IMR-90 (cell line): ENCODE data around the gene KIF1B. TPM values are rescaled to one million over a fixed set of nuclear protein-coding genes. Genes with fewer than 3 reads are reported as not detected.

Source experiments
- ATAC-seq: fragments of 200-7000 bp; cut with Tn5 transposase; 2 replicates; pipeline ENCODE4 v1.9.1; 2020; ENCODE audit warnings: low read depth, mild to moderate bottlenecking, moderate library complexity
- BruUV-seq: library from RNA; stranded (reverse); fragments of 400-500 nt; replicated peaks from 2 replicates; lab custom pipeline; 2021; lab: Mats Ljungman, UMichigan
- CTCF ChIA-PET: fragments of 300-600 bp; formaldehyde crosslinking; extraction: SDS; loops from one replicate; lab custom pipeline; 2021; ENCODE audit warnings: antibody characterized with exemption; lab: Yijun Ruan, JAX
- POLR2A ChIA-PET: fragments of 300-600 bp; sonication (Branson Sonifier 250); formaldehyde crosslinking; loops from one replicate; lab custom pipeline; 2022; ENCODE audit warnings: antibody characterized with exemption; ENCODE audit not compliant: unreplicated experiment; lab: Charles Lee
- DNase-seq: peaks from one replicate; pipeline ENCODE4 v3.0.0; 2013
- H2AFZ ChIP-seq: replicated peaks from 2 replicates; pipeline ENCODE3; 2013; ENCODE audit warnings: low read length, mild to moderate bottlenecking; ENCODE audit not compliant: poor library complexity
- H2AK5ac ChIP-seq: 2 replicates; pipeline ENCODE4 v1.6.1; 2013; ENCODE audit warnings: low read depth, low read length, inconsistent platforms
- H2AK9ac ChIP-seq: replicated peaks from 2 replicates; pipeline ENCODE3; 2013; ENCODE audit warnings: mild to moderate bottlenecking, low read depth, low read length, moderate library complexity; ENCODE audit not compliant: poor library complexity
- H2BK120ac ChIP-seq: 2 replicates; pipeline ENCODE4 v1.6.1; 2013; ENCODE audit warnings: low read depth, low read length, inconsistent platforms
- H2BK15ac ChIP-seq: 3 replicates; pipeline ENCODE4 v1.6.1; 2013; ENCODE audit warnings: low read depth, low read length, inconsistent platforms
- H2BK20ac ChIP-seq: 2 replicates; pipeline ENCODE4 v1.6.1; 2013; ENCODE audit warnings: low read depth, mild to moderate bottlenecking, inconsistent platforms, low read length, moderate library complexity
- H2BK5ac ChIP-seq: 2 replicates; pipeline ENCODE4 v1.6.1; 2013; ENCODE audit warnings: mild to moderate bottlenecking, low read depth, low read length, inconsistent platforms; ENCODE audit not compliant: poor library complexity, severe bottlenecking
- H3K14ac ChIP-seq: replicated peaks from 2 replicates; pipeline ENCODE4 v1.6.1; 2013; ENCODE audit warnings: low read depth, low read length, inconsistent platforms
- H3K18ac ChIP-seq: 2 replicates; pipeline ENCODE4 v1.6.1; 2013; ENCODE audit warnings: low read depth, low read length, control low read depth
- H3K23ac ChIP-seq: 2 replicates; pipeline ENCODE4 v1.6.1; 2013; ENCODE audit warnings: low read depth, low read length, inconsistent platforms
- H3K27ac ChIP-seq: 2 replicates; pipeline ENCODE4 v1.5.1; 2013; ENCODE audit warnings: mild to moderate bottlenecking, control low read depth, low read length; ENCODE audit not compliant: insufficient read depth
- H3K27me3 ChIP-seq: 2 replicates; pipeline ENCODE4 v1.6.1; 2013; ENCODE audit warnings: low read length; ENCODE audit not compliant: control insufficient read depth, insufficient read depth
- H3K36me3 ChIP-seq: 2 replicates; pipeline ENCODE4 v1.6.1; 2013; ENCODE audit warnings: low read length, mixed read lengths; ENCODE audit not compliant: control insufficient read depth, insufficient read depth
- H3K4ac ChIP-seq: 2 replicates; pipeline ENCODE4 v1.6.1; 2013; ENCODE audit warnings: low read depth, low read length, inconsistent platforms
- H3K4me1 ChIP-seq: 2 replicates; pipeline ENCODE4 v1.6.1; 2013; ENCODE audit warnings: low read length, mixed read lengths; ENCODE audit not compliant: control insufficient read depth, insufficient read depth
- H3K4me2 ChIP-seq: 2 replicates; pipeline ENCODE4 v1.6.1; 2013; ENCODE audit warnings: low read depth, mild to moderate bottlenecking, control low read depth, low read length, moderate library complexity
- H3K4me3 ChIP-seq: 2 replicates; pipeline ENCODE4 v1.5.1; 2013; ENCODE audit warnings: low read depth, mild to moderate bottlenecking, control low read depth, low read length, moderate library complexity; ENCODE audit not compliant: insufficient read depth
- H3K56ac ChIP-seq: 2 replicates; pipeline ENCODE4 v1.6.1; 2013; ENCODE audit warnings: low read length, inconsistent platforms; ENCODE audit not compliant: insufficient read depth; ENCODE audit errors: extremely low read depth
- H3K79me1 ChIP-seq, 2 experiments: 2 replicates each; pipeline ENCODE4 v1.6.1; 2013; ENCODE audit warnings: low read length in 2 of 2, inconsistent platforms in 1 of 2, low read depth in 1 of 2
- H3K9ac ChIP-seq: 2 replicates; pipeline ENCODE4 v1.6.1; 2013; ENCODE audit warnings: low read depth, low read length, control low read depth
- H3K9me1 ChIP-seq: 2 replicates; pipeline ENCODE4 v1.6.1; 2013; ENCODE audit warnings: low read length, inconsistent platforms; ENCODE audit not compliant: insufficient read depth
- H3K9me3 ChIP-seq: 2 replicates; pipeline ENCODE4 v1.6.1; 2013; ENCODE audit warnings: low read length; ENCODE audit not compliant: control insufficient read depth, insufficient read depth
- H4K20me1 ChIP-seq: 2 replicates; pipeline ENCODE4 v1.6.1; 2013; ENCODE audit warnings: low read length, inconsistent platforms; ENCODE audit not compliant: insufficient read depth
- H4K5ac ChIP-seq: 2 replicates; pipeline ENCODE4 v1.6.1; 2013; ENCODE audit warnings: mild to moderate bottlenecking, low read depth, low read length, control low read depth
- H4K8ac ChIP-seq, 2 experiments: 2 replicates each; pipeline ENCODE4 v1.6.1; 2013; ENCODE audit warnings: low read depth in 2 of 2, low read length in 2 of 2, control low read depth in 1 of 2, inconsistent platforms in 1 of 2
- H4K91ac ChIP-seq: 2 replicates; pipeline ENCODE4 v1.6.1; 2013; ENCODE audit warnings: low read depth, low read length, inconsistent platforms; ENCODE audit not compliant: insufficient read depth
- BHLHE40 ChIP-seq: fragments of 150-350 bp; IDR thresholded peaks from 2 replicates; pipeline ENCODE4 v1.6.1; 2016; ENCODE audit warnings: mild to moderate bottlenecking, low read depth, low read length
- CEBPB ChIP-seq: IDR thresholded peaks from 2 replicates; pipeline ENCODE4 v1.6.1; 2012; ENCODE audit warnings: low read depth, low read length, improper control_type of control experiment
- FOS ChIP-seq: fragments of 150-350 bp; IDR thresholded peaks from 2 replicates; pipeline ENCODE4 v1.6.1; 2016; ENCODE audit warnings: low read depth, low read length
- MAFK ChIP-seq: IDR thresholded peaks from 2 replicates; pipeline ENCODE4 v1.6.1; 2012; ENCODE audit warnings: low read depth, low read length, improper control_type of control experiment
- MAZ ChIP-seq: IDR thresholded peaks from 2 replicates; pipeline ENCODE4 v1.6.1; 2012; ENCODE audit warnings: low read depth, mild to moderate bottlenecking, low read length, improper control_type of control experiment, moderate library complexity, borderline replicate concordance
- MXI1 ChIP-seq: IDR thresholded peaks from 2 replicates; pipeline ENCODE4 v1.6.1; 2012; ENCODE audit warnings: low read depth, mild to moderate bottlenecking, low read length, moderate library complexity, borderline replicate concordance
- NFE2L2 ChIP-seq: fragments of 150-350 bp; IDR thresholded peaks from 2 replicates; pipeline ENCODE4 v1.6.1; 2016; ENCODE audit warnings: low read depth, mild to moderate bottlenecking, low read length
- POLR2A ChIP-seq: IDR thresholded peaks from 2 replicates; pipeline ENCODE4 v1.6.1; 2012; ENCODE audit warnings: mild to moderate bottlenecking, low read depth, low read length
- RAD21 ChIP-seq: IDR thresholded peaks from 2 replicates; pipeline ENCODE4 v1.6.1; 2012; ENCODE audit warnings: low read length, improper control_type of control experiment
- RCOR1 ChIP-seq: IDR thresholded peaks from 2 replicates; pipeline ENCODE4 v1.6.1; 2012; ENCODE audit warnings: mild to moderate bottlenecking, low read length, improper control_type of control experiment; ENCODE audit not compliant: insufficient replicate concordance
- RFX5 ChIP-seq: IDR thresholded peaks from 2 replicates; pipeline ENCODE4 v1.8.0; 2012; ENCODE audit warnings: low read depth, mild to moderate bottlenecking, low read length, moderate library complexity
- WGBS, 2 experiments: methylation state at CpG; one replicate each; pipeline versions ENCODE4 v1.1.5 to v1.1.7; 2013; ENCODE audit warnings: missing lambda C conversion rate in 2 of 2; ENCODE audit not compliant: insufficient read length in 1 of 2; ENCODE audit errors: extremely low coverage in 2 of 2; 5-methylcytosine and 5-hydroxymethylcytosine counted together
- dilution Hi-C: fragments of 300-500 bp; cut with HindIII; formaldehyde crosslinking; loops from one replicate; pipeline ENCODE4 v1.14.3; 2018; ENCODE audit warnings: low sequenced_read_pairs; ENCODE audit not compliant: unreplicated experiment
- in situ Hi-C: fragments of 300-500 bp; cut with MboI; formaldehyde crosslinking; loops from 3 replicates; pipeline ENCODE4 v1.14.3; 2019; ENCODE audit warnings: low sequenced_read_pairs, inconsistent platforms, mixed read lengths
- intact Hi-C: fragments of 100-400 bp; cut with micrococcal nuclease; formaldehyde crosslinking; loops from 2 replicates; pipeline ENCODE4 v1.10.0; 2022
- polyA plus RNA-seq, 3 experiments: library from polyadenylated mRNA; depleted of rRNA; stranded (reverse); fragments of >200 nt; gene quantifications; 2 replicates each; pipeline ENCODE4 v1.2.3, GENCODE V29; 2012; ENCODE audit warnings: low replicate concordance in 1 of 3
- total RNA-seq: library from RNA; depleted of rRNA; stranded (reverse); fragments of >200 nt; gene quantifications from 2 replicates; pipeline ENCODE4 v1.2.3, GENCODE V29; 2012
- TF ChIP-seq, protein P1 (sequence below): fragments of 150-350 bp; IDR thresholded peaks from 2 replicates; pipeline ENCODE4 v1.6.1; 2017; ENCODE audit warnings: mild to moderate bottlenecking, antibody characterized with exemption, low read length, low read depth
- TF ChIP-seq, protein P2 (sequence below): conservative IDR thresholded peaks from 2 replicates; pipeline ENCODE4 v1.5.1; 2012; ENCODE audit warnings: mild to moderate bottlenecking, low read depth, low read length, improper control_type of control experiment
- TF ChIP-seq, protein P3 (sequence below): fragments of 150-350 bp; IDR thresholded peaks from 2 replicates; pipeline ENCODE4 v1.6.1; 2016; ENCODE audit warnings: low read depth, mild to moderate bottlenecking, low read length, moderate library complexity, borderline replicate concordance

Gene KIF1B
- total and polyA plus RNA-seq, 2 of the 4 experiments (the other 2 are of a cell fraction) = 13.0 to 21.1 TPM

DNA sequence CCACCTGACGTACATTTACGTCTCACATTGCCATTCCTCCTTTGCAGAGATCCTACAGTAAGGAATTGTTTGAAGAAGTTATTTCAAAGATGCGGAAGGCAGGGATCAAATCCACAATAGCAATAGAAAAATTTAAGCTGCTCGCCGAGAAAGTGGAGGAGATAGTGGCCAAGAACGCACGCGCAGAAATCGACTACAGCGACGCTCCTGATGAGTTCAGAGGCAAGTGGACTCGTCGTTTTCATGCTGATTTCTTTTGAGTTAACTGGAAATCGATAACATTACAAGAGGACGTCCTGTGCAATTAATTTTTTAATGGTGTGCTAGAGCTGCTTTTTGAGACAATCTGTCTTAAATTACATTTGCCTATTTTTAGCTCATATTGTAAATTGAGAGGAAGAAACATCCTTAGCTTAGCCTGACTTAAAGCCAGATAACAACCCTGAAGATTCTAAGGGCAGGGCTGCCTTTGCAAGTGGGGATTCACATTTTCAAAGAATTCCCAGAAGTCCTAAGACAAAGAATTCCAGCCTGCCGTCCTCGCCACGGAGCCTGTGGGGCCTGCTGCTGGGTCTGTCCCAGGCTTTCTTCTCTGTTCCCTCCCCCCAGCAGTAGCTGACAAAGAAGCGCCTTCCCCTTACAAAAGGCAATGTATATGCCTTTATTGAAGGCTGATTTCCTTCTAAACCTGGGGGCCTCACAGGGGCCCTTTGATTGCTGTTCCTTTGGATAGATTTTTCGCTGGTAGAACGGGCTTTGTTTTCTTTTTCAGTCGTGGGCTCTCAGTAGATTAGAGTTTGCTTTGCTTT lies 31.6 kb upstream of the KIF1B start:
- H4K8ac ChIP-seq = no peak overlapping the region
- CTCF ChIA-PET = no interaction called here

More for the DNA sequence above, 31.6 kb upstream of the KIF1B start:
- no peak overlapping the region for H3K9ac ChIP-seq
- no peak overlapping the region for H3K27ac ChIP-seq
- ATAC-seq (no peak), DNase-seq (no peak)
- in situ Hi-C loops (no loop called here), dilution Hi-C loops (no loop called here), intact Hi-C loops (no loop called here)
- no peak overlapping the region for H4K5ac ChIP-seq
- no peaks in the 10 kb centered on the region; the same call in 1 of the 2 replicates for H3K9me3 ChIP-seq
- no peak overlapping the region for H2AK9ac ChIP-seq
- peaks cover 27% of the 10 kb centered on the region for H3K36me3 ChIP-seq
- no peak overlapping the region for H2BK20ac ChIP-seq
- H3K4me1 ChIP-seq = no peaks in the 10 kb centered on the region
- no peak overlapping the region for H3K4me2 ChIP-seq
- H2BK120ac ChIP-seq = no peak overlapping the region
- H3K56ac ChIP-seq = no peak overlapping the region
- no peak overlapping the region for H3K14ac ChIP-seq
- H3K23ac ChIP-seq = no peak overlapping the region
- peaks cover 0 to 6% of the 10 kb centered on the region in 2 experiments; a peak in 1 of 4 replicates for H3K79me1 ChIP-seq
- H3K4ac ChIP-seq = no peak overlapping the region
- H2AFZ ChIP-seq = no peak overlapping the region
- H3K27me3 ChIP-seq = no peaks in the 10 kb centered on the region
- 92% methylated on average over 10 of the region's 22 CpGs; no CpG with 5 or more reads in 1 of the 2 experiments for whole genome bisulfite sequencing, 2 experiments
- no peak overlapping the region for H3K4me3 ChIP-seq
- no peak for TF ChIP-seq NFE2L2
- TF ChIP-seq, protein P1, sequence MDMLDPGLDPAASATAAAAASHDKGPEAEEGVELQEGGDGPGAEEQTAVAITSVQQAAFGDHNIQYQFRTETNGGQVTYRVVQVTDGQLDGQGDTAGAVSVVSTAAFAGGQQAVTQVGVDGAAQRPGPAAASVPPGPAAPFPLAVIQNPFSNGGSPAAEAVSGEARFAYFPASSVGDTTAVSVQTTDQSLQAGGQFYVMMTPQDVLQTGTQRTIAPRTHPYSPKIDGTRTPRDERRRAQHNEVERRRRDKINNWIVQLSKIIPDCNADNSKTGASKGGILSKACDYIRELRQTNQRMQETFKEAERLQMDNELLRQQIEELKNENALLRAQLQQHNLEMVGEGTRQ = no peak
- no peak for TF ChIP-seq RAD21
- TF ChIP-seq POLR2A = no peak
- TF ChIP-seq MXI1 = no peak
- TF ChIP-seq RCOR1 = no peak
- no peak for TF ChIP-seq CEBPB
- TF ChIP-seq, protein P2, sequence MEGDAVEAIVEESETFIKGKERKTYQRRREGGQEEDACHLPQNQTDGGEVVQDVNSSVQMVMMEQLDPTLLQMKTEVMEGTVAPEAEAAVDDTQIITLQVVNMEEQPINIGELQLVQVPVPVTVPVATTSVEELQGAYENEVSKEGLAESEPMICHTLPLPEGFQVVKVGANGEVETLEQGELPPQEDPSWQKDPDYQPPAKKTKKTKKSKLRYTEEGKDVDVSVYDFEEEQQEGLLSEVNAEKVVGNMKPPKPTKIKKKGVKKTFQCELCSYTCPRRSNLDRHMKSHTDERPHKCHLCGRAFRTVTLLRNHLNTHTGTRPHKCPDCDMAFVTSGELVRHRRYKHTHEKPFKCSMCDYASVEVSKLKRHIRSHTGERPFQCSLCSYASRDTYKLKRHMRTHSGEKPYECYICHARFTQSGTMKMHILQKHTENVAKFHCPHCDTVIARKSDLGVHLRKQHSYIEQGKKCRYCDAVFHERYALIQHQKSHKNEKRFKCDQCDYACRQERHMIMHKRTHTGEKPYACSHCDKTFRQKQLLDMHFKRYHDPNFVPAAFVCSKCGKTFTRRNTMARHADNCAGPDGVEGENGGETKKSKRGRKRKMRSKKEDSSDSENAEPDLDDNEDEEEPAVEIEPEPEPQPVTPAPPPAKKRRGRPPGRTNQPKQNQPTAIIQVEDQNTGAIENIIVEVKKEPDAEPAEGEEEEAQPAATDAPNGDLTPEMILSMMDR = no peak
- no peak for TF ChIP-seq MAZ
- no peak for TF ChIP-seq FOS
- TF ChIP-seq, protein P3, sequence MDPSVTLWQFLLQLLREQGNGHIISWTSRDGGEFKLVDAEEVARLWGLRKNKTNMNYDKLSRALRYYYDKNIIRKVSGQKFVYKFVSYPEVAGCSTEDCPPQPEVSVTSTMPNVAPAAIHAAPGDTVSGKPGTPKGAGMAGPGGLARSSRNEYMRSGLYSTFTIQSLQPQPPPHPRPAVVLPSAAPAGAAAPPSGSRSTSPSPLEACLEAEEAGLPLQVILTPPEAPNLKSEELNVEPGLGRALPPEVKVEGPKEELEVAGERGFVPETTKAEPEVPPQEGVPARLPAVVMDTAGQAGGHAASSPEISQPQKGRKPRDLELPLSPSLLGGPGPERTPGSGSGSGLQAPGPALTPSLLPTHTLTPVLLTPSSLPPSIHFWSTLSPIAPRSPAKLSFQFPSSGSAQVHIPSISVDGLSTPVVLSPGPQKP = no peak
- TF ChIP-seq BHLHE40 = no peak
- no peak for TF ChIP-seq RFX5
- no peak for TF ChIP-seq MAFK
- no peak overlapping the region for H3K18ac ChIP-seq
- no peak overlapping the region for H2AK5ac ChIP-seq
- no peak overlapping the region for H2BK15ac ChIP-seq
- H4K20me1 ChIP-seq = no peaks in the 10 kb centered on the region
- BruUV-seq = no TSS peak
- POLR2A ChIA-PET = no interaction called here
- no peak overlapping the region for H4K91ac ChIP-seq
- H2BK5ac ChIP-seq = no peak overlapping the region
- no peaks in the 10 kb centered on the region for H3K9me1 ChIP-seq
